GM12875 (cell line): ENCODE measurements around the gene HAP1.
"Not testable (repeated sequence)": the region's sequence is repeated elsewhere in the genome, so short reads cannot be mapped to it uniquely, and the experiment has no call there.

ENCODE experiments used
- H3K4me3 ChIP-seq: one replicate; pipeline ENCODE4 v1.5.1; 2011; ENCODE audit warnings: low read depth, low read length, control low read depth
- CTCF ChIP-seq: IDR thresholded peaks from 2 replicates; pipeline ENCODE4 v1.5.1; 2011; ENCODE audit warnings: low read depth, mild to moderate bottlenecking, control low read depth, inconsistent platforms, low read length, moderate library complexity, borderline replicate concordance; ENCODE audit not compliant: insufficient read depth

HAP1 gene

DNA sequence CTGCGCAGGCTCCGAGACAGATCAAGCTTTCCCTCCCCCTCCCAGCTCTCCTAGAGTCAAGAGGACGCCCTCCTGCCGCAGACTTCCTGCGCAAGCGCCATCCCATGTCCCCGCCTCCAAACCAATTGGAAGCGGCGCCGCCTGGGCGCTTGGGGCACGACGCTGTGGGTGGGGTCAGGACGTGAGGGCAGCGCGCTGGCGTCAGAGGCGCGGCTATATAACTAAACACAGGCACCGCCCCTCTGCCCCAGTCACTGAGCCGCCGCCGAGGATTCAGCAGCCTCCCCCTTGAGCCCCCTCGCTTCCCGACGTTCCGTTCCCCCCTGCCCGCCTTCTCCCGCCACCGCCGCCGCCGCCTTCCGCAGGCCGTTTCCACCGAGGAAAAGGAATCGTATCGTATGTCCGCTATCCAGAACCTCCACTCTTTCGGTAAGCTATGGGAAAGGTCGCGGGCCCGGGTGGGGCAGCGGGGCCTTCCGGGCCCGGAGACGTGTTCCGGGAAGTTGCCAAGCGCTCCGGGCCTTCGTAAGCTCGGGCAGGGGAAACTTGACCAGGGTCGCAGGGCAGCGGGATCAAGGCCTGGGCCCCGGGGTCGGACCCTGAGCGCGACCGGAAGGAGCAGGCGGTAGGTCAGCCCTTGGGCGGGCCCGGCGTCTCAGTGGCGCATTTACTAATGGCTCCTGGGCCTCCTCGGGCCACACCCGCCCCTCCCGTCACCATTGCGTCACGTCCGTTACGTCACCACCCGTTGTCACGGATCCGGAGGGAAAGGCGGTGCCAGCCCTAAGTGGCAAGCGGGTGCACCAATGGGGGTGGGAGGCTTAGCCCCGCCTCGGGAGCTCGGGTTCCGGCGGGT is 45.6 kb downstream of the HAP1 start, which contains the start of gene EIF1:
Gene EIF1 (plus strand): TSS at position 245 of the 856 bp plus-strand sequence. CDS start 154 bp downstream, at position 399.
- no peak for TF ChIP-seq CTCF

GRCh38 chr17:41687828-41688640 is 46.4 kb downstream of the HAP1 start:
- TF ChIP-seq CTCF, result peak; percentile 16; the same call in 1 of the 2 replicates
- peak overlapping the region; percentile 56 for H3K4me3 ChIP-seq

More for the DNA sequence above, 45.6 kb downstream of the HAP1 start, which contains the start of gene EIF1:
- H3K4me3 ChIP-seq, result peak within 1 kb of the TSS; percentile 94

DNA sequence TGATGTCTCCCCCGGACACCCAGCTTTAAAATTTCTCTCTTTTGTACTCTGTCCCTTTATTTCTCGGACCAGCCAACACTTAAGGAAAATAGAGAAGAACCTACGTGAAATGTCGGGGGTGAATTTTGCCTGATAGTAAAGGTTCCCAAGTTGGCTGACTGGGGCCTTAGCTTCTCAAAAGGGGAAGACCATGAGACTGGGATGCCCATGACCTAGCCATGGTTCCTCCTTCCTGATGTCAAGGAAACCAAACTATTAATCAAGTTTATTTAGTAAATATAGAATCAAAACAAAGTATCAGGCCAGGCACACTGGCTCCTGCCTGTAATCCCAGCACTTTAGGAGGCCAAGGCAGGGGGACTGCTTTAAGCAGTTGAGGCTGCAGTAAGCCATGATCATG is 48.2 kb downstream of the HAP1 start:
- no peak overlapping the region for H3K4me3 ChIP-seq
- no peak for TF ChIP-seq CTCF

GRCh38 chr17:41685753-41686152 is 48.7 kb downstream of the HAP1 start:
- not testable (repeated sequence) for H3K4me3 ChIP-seq

DNA sequence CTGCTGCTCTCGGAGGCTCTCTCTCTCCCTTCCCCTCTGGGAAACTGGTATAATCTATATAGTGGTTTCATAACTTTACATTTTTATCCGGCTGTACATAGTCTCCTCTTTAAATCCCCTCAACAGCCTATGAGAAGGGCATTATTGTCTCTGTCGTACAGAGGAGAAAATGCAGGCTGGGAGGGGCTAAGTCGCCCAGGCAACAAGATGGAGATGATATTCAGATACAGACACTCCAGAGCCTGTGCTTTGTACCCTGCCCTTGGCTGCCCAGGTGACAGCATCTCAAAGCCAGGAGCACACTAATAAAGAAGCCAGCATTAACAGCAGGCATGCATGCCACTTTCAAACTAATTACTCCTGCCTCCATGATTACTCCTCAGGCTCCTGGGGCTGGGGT is 50.4 kb downstream of the HAP1 start:
- no peak for TF ChIP-seq CTCF
- no peak overlapping the region for H3K4me3 ChIP-seq

GRCh38 chr17:41683441-41684007 is 50.9 kb downstream of the HAP1 start:
- no peak for TF ChIP-seq CTCF
- no peak overlapping the region for H3K4me3 ChIP-seq

GRCh38 chr17:41682631-41683030 is 51.8 kb downstream of the HAP1 start:
- TF ChIP-seq CTCF, result no peak

More at GRCh38 chr17:41682631-41683030, 51.8 kb downstream of the HAP1 start:
- no peak overlapping the region for H3K4me3 ChIP-seq
